Measurements from ENCODE around the gene JARID2.

JARID2 gene

DNA sequence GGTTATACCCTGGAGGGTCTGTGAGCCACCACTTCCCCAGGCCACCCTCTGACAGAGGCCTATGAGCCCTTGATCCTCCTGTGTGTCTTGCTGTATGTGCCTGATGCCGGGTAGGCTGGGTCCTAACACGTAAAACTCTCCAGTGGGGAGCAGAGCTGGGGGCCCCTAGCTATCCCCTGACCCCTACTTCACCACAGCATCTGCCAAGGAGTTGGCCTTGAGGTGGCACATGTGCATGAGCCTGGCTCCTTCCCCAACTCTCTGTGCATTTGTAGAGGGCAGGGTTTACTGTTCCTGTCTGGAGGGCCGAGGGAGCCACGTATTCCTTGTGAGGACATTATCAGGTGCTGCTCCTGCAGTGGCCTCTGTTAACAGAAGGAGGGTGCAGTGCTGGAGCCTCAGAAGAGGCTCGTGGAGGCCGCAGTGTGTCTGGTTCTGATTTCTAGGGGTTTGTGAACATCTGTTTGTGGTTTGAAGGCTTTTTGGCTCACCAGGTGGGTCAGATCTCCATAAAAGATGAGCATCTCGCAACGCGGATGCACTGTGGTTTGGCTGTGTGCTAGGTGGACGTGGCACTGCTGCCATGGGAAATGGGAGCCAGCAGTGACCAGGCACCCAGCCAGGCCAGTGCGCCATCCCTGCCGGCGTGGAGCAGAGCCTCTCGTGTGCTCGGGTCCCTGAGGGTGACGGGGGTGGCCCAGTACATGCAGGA is 264.8 kb downstream of the JARID2 start:
- Histone ChIP-seq H3K4me3 (ENCODE audit: low read depth in 1 of 5, low read length in 5 of 5) (no peak overlapping the region), H3K9me3 (ENCODE audit: control insufficient read depth in 5 of 5, low read length in 5 of 5) (no peaks in the 10 kb centered on the region), H3K9ac (ENCODE audit: low read length in 5 of 5) (no peak overlapping the region), H3K36me3 (ENCODE audit: control insufficient read depth in 5 of 5, insufficient read depth in 5 of 5, low read length in 5 of 5) (peaks cover 0 to 95% (median 68%) of the 10 kb centered on the region in 5 donors), H3K27me3 (ENCODE audit: control insufficient read depth in 5 of 5, insufficient read depth in 4 of 5, low read length in 5 of 5) (no peaks in the 10 kb centered on the region), H3K27ac (ENCODE audit: low read depth, low read length) (no peak overlapping the region), H3K4me1 (ENCODE audit: control insufficient read depth in 5 of 5, insufficient read depth in 5 of 5, low read length in 5 of 5) (peaks cover under 1 to 20% (median 14%) of the 10 kb centered on the region in 5 donors)

DNA sequence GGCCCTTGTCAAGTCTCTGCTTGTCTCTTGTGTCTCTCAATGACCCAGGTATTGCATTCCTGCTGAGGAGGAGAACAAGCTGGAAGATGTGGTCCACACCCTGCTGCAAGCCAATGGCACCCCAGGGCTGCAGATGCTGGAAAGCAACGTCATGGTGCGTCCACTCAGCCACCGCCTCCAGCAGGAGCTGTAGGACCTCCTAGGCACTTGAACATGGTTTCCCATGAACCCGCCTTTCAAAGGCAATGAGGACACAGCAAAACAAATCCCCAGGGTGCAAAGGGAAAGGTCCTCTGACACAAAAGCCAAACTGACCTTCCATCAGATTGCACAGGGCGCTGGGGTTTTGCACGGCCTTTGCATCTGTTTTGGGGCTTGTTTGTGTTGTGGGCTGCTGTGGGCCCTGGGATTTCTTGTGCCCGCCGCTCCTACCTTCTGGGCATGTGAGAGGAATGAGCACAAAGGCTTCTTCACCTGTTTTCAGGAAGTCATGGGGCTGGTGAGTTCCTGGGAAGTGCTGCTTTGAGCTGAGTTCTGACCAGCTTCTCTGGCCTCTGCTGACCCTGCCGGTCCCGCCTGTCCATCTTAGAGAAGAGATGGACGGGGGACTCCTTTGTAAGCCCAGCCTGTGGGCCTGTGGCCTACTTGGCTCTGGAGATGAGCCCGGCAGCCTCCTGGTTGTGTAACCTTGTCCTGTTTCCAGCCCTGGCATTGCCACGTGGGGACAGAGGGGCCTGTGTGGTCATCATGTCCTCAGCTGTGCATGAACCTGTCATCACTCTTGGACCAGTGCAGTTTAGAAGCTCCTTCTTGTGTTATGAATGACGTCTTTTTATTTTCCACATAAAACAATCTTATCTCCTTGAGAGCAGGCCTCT is 265.6 kb downstream of the JARID2 start:
- H3K36me3 ChIP-seq (ENCODE audit: control insufficient read depth in 5 of 5, insufficient read depth in 5 of 5, low read length in 5 of 5): peaks cover 0 to 93% (median 71%) of the 10 kb centered on the region in 5 donors
- H3K27ac ChIP-seq (ENCODE audit: low read depth, low read length): no peak overlapping the region
- H3K9ac ChIP-seq (ENCODE audit: low read length in 5 of 5): no peak overlapping the region
- H3K4me1 ChIP-seq (ENCODE audit: control insufficient read depth in 5 of 5, insufficient read depth in 5 of 5, low read length in 5 of 5): peaks cover 0 to 15% (median 13%) of the 10 kb centered on the region in 5 donors
- no peak overlapping the region for H3K4me3 ChIP-seq (ENCODE audit: low read depth in 1 of 5, low read length in 5 of 5)
- no peaks in the 10 kb centered on the region for H3K9me3 ChIP-seq (ENCODE audit: control insufficient read depth in 5 of 5, low read length in 5 of 5)
- H3K27me3 ChIP-seq (ENCODE audit: control insufficient read depth in 5 of 5, insufficient read depth in 4 of 5, low read length in 5 of 5): no peaks in the 10 kb centered on the region

DNA sequence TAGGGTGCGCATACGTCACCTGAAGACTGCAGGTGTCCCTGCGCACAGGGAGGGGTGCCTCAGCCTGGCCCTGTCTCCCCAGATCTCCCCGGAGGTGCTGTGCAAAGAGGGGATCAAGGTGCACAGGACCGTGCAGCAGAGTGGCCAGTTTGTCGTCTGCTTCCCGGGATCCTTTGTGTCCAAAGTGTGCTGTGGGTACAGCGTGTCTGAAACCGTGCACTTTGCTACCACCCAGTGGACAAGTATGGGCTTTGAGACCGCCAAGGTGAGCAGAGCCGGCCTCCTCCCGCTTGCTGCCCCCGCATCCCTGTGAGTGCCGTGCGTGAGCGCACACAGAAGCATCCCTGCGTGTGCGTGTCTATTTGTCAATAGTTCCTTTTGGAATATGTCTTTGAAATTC is 266.3 kb downstream of the JARID2 start:
- Histone ChIP-seq H3K9ac (ENCODE audit: low read length in 5 of 5) (no peak overlapping the region), H3K27ac (ENCODE audit: low read depth, low read length) (no peak overlapping the region), H3K4me1 (ENCODE audit: control insufficient read depth in 5 of 5, insufficient read depth in 5 of 5, low read length in 5 of 5) (peaks cover 0 to 15% (median 13%) of the 10 kb centered on the region in 5 donors), H3K36me3 (ENCODE audit: control insufficient read depth in 5 of 5, insufficient read depth in 5 of 5, low read length in 5 of 5) (peaks cover 0 to 93% (median 70%) of the 10 kb centered on the region in 5 donors), H3K4me3 (ENCODE audit: low read depth in 1 of 5, low read length in 5 of 5) (no peak overlapping the region), H3K9me3 (ENCODE audit: control insufficient read depth in 5 of 5, low read length in 5 of 5) (no peaks in the 10 kb centered on the region), H3K27me3 (ENCODE audit: control insufficient read depth in 5 of 5, insufficient read depth in 4 of 5, low read length in 5 of 5) (no peaks in the 10 kb centered on the region)

DNA sequence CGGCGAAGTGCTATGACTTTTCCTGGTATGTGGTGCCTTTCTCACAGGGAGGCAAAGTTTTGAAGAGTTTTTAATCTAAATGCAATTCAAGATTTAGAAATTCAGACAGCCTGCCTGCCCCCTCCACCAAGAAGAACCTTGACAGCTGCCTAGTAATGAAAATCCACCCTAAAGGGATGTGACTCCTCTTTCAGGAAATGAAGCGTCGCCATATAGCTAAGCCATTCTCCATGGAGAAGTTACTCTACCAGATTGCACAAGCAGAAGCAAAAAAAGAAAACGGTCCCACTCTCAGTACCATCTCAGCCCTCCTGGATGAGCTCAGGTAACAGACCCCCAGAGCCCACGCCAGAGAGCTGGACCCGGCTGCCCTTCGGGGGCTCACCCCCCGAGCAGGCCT is 266.9 kb downstream of the JARID2 start:
- Histone ChIP-seq H3K9ac (ENCODE audit: low read length in 5 of 5) (no peak overlapping the region), H3K9me3 (ENCODE audit: control insufficient read depth in 5 of 5, low read length in 5 of 5) (no peaks in the 10 kb centered on the region), H3K27me3 (ENCODE audit: control insufficient read depth in 5 of 5, insufficient read depth in 4 of 5, low read length in 5 of 5) (no peaks in the 10 kb centered on the region), H3K27ac (ENCODE audit: low read depth, low read length) (no peak overlapping the region), H3K36me3 (ENCODE audit: control insufficient read depth in 5 of 5, insufficient read depth in 5 of 5, low read length in 5 of 5) (peaks cover 0 to 94% (median 73%) of the 10 kb centered on the region in 5 donors), H3K4me1 (ENCODE audit: control insufficient read depth in 5 of 5, insufficient read depth in 5 of 5, low read length in 5 of 5) (peaks cover 0 to 15% (median 13%) of the 10 kb centered on the region in 5 donors), H3K4me3 (ENCODE audit: low read depth in 1 of 5, low read length in 5 of 5) (no peak overlapping the region)

DNA sequence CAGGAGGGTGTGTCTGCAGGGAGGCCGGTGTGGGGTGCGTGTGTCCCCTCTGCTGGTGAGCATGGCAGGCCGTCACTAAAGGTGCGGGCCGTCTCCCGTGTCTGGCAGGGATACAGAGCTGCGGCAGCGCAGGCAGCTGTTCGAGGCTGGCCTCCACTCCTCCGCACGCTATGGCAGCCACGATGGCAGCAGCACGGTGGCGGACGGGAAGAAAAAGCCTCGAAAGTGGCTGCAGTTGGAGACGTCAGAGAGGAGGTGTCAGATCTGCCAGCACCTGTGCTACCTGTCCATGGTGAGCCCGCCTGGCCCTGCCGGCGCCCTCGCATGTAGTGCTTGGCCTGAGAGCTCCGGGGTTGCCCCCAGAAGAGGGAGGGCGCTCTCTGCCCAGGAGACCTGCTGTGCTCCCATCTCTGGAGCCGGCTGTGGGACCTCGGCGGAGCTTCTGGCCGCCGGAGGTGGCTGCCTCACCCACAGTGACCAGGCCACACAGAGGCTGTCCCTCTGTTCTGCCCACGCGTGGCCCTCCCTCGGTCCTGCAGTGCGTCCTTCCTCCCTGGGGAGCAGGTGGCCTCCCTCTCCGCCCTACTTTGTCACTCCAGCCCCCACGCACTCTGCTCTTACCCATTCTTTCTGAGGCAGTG is 267.4 kb downstream of the JARID2 start:
- H3K36me3 ChIP-seq (ENCODE audit: control insufficient read depth in 5 of 5, insufficient read depth in 5 of 5, low read length in 5 of 5): peaks cover 0 to 94% (median 77%) of the 10 kb centered on the region in 5 donors
- no peaks in the 10 kb centered on the region for H3K9me3 ChIP-seq (ENCODE audit: control insufficient read depth in 5 of 5, low read length in 5 of 5)
- peaks cover 0 to 15% (median 13%) of the 10 kb centered on the region in 5 donors for H3K4me1 ChIP-seq (ENCODE audit: control insufficient read depth in 5 of 5, insufficient read depth in 5 of 5, low read length in 5 of 5)

DNA sequence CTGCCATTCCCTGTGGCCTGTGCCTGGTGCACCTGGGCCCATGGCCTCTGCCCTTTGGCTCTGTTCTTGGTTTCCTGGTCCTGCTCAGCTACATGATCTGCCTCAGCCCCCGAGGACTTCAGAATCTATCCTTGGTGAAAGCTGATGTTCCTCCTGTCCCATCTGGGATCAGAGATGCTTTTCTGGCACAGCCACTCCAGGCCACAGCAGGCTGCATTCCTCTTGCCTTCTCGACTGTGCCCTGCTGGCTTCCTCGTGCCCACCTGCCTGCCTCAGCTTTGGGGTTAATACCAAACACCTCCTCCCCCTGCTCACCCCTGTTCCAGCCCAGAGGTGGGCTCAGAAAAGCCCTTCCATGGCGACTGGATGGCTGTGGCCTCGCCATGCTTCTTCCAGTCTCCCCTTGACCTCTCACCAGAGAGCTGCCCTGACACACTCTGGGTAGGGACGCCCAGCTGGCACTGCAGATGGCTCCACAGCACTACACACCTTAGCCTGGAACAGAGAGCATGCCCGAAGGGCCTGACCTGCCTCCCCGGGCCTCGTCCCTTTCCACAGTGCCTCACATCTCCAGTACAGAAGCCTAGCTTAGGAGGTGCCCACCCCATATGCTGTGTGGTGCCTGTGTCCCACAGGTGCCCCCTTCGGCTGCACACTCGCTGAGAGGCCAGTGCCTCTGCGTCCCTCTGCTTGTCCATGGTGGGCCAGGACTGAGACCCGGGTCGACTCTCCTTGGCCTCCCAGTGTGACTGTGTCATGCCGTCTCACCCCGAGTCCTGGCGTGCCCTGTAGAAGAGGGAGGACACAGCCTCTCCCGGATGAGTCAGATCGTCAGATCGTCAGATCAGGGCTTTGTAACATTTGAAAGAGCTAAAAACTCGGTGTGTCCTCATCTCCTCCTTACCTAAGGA is 268.2 kb downstream of the JARID2 start:
- Histone ChIP-seq H3K4me1 (ENCODE audit: control insufficient read depth in 5 of 5, insufficient read depth in 5 of 5, low read length in 5 of 5) (peaks cover 0 to 15% (median 13%) of the 10 kb centered on the region in 5 donors), H3K27ac (ENCODE audit: low read depth, low read length) (no peak overlapping the region), H3K9ac (ENCODE audit: low read length in 5 of 5) (no peak overlapping the region), H3K36me3 (ENCODE audit: control insufficient read depth in 5 of 5, insufficient read depth in 5 of 5, low read length in 5 of 5) (peaks cover 0 to 94% (median 73%) of the 10 kb centered on the region in 5 donors), H3K4me3 (ENCODE audit: low read depth in 1 of 5, low read length in 5 of 5) (no peak overlapping the region), H3K9me3 (ENCODE audit: control insufficient read depth in 5 of 5, low read length in 5 of 5) (no peaks in the 10 kb centered on the region), H3K27me3 (ENCODE audit: control insufficient read depth in 5 of 5, insufficient read depth in 4 of 5, low read length in 5 of 5) (no peaks in the 10 kb centered on the region)

More for the DNA sequence above, 267.4 kb downstream of the JARID2 start:
- Histone ChIP-seq H3K9ac (ENCODE audit: low read length in 5 of 5) (no peak overlapping the region), H3K27me3 (ENCODE audit: control insufficient read depth in 5 of 5, insufficient read depth in 4 of 5, low read length in 5 of 5) (no peaks in the 10 kb centered on the region), H3K27ac (ENCODE audit: low read depth, low read length) (no peak overlapping the region), H3K4me3 (ENCODE audit: low read depth in 1 of 5, low read length in 5 of 5) (no peak overlapping the region)

DNA sequence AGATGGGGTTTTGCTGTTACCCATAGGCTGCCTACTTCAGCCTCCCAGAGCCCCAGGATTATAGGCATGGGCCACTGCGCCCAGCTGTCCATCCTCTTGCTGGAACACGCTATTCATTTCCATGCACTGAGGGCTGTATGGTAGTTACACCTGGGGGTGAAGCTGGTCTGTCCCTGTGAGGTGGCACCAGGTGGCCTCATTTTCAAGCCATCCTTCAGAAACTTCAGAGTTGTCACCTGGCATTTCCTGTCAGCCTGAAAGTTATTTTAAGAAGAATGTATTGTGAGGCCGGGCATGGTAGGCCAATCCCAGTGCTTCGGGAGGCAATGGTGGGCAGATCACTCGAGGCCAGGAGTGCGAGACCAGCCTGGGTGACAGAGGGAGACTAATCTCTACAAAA is 269.4 kb downstream of the JARID2 start:
- Histone ChIP-seq H3K36me3 (ENCODE audit: control insufficient read depth in 5 of 5, insufficient read depth in 5 of 5, low read length in 5 of 5) (peaks cover 0 to 94% (median 79%) of the 10 kb centered on the region in 5 donors), H3K27me3 (ENCODE audit: control insufficient read depth in 5 of 5, insufficient read depth in 4 of 5, low read length in 5 of 5) (no peaks in the 10 kb centered on the region), H3K4me1 (ENCODE audit: control insufficient read depth in 5 of 5, insufficient read depth in 5 of 5, low read length in 5 of 5) (peaks cover 0 to 15% (median 13%) of the 10 kb centered on the region in 5 donors), H3K9ac (ENCODE audit: low read length in 5 of 5) (no peak overlapping the region), H3K9me3 (ENCODE audit: control insufficient read depth in 5 of 5, low read length in 5 of 5) (no peaks in the 10 kb centered on the region), H3K27ac (ENCODE audit: low read depth, low read length) (no peak overlapping the region), H3K4me3 (ENCODE audit: low read depth in 1 of 5, low read length in 5 of 5) (no peak overlapping the region)

DNA sequence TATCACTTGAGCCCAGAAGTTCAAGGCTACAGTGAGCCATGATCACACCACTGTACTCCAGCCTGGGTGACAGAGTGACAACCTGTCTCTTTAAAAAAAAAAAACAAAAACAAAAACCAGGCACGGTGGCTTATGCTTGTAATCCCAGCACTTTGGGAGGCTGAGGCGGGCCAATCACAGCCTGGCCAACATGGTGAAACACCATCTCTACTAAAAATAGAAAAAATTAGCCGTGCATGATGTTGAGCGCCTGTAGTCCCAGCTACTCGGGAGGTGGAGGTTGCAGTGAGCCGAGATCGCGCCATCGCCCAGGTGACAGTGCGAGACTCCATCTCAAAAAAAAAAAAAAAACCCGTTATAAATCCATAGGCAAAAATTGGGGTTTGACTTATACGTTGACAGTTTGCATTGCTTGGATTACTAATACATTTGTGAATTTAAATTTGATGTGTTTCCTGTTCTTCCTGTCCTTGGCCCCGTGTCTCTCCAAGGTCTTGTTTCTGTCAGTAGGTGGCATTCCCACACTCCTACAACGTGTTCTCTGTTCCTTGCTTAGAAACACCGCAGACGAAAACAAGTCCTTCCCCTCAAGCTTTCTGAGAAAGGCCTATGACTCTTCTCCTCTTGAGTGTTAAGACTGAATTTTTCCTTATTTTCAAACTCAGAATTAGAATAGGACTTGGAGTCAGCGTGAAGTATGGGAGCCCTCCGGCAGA is 269.9 kb downstream of the JARID2 start:
- Histone ChIP-seq H3K4me1 (ENCODE audit: control insufficient read depth in 5 of 5, insufficient read depth in 5 of 5, low read length in 5 of 5) (peaks cover 0 to 14% (median 13%) of the 10 kb centered on the region in 5 donors), H3K27me3 (ENCODE audit: control insufficient read depth in 5 of 5, insufficient read depth in 4 of 5, low read length in 5 of 5) (no peaks in the 10 kb centered on the region), H3K36me3 (ENCODE audit: control insufficient read depth in 5 of 5, insufficient read depth in 5 of 5, low read length in 5 of 5) (peaks cover 0 to 93% (median 81%) of the 10 kb centered on the region in 5 donors), H3K4me3 (ENCODE audit: low read depth in 1 of 5, low read length in 5 of 5) (no peak overlapping the region), H3K27ac (ENCODE audit: low read depth, low read length) (no peak overlapping the region), H3K9ac (ENCODE audit: low read length in 5 of 5) (no peak overlapping the region), H3K9me3 (ENCODE audit: control insufficient read depth in 5 of 5, low read length in 5 of 5) (no peaks in the 10 kb centered on the region)

DNA sequence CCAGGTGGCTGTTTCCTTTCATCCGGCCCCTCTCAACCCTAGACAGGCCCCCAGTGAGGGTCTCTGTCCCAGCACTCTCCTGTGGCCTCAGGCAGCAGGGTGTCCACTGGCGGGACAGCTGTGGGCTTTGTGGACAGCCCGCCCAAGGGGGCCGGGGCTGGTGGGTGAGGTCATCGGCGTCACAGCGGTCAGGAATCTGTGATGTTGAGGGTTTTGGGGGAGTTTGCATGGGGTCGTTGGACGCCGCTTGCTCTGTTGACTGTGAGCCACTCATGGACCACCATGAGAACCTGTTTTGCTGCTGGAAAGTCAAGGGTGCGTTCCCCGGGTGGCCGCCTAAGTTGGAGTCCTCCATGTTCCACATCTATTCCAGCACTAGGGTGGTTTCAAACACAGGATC is 270.5 kb downstream of the JARID2 start:
- H3K4me3 ChIP-seq (ENCODE audit: low read depth in 1 of 5, low read length in 5 of 5): no peak overlapping the region
- peaks cover 0 to 12% (median 9%) of the 10 kb centered on the region in 5 donors for H3K4me1 ChIP-seq (ENCODE audit: control insufficient read depth in 5 of 5, insufficient read depth in 5 of 5, low read length in 5 of 5)
- H3K9ac ChIP-seq (ENCODE audit: low read length in 5 of 5): no peak overlapping the region
- peaks cover 0 to 87% (median 78%) of the 10 kb centered on the region in 5 donors for H3K36me3 ChIP-seq (ENCODE audit: control insufficient read depth in 5 of 5, insufficient read depth in 5 of 5, low read length in 5 of 5)
- H3K27me3 ChIP-seq (ENCODE audit: control insufficient read depth in 5 of 5, insufficient read depth in 4 of 5, low read length in 5 of 5): no peaks in the 10 kb centered on the region
- H3K27ac ChIP-seq (ENCODE audit: low read depth, low read length): no peak overlapping the region
- H3K9me3 ChIP-seq (ENCODE audit: control insufficient read depth in 5 of 5, low read length in 5 of 5): no peaks in the 10 kb centered on the region
